ENCODE results near the gene GOLGA1. TPM values are rescaled to one million over a fixed set of nuclear protein-coding genes. Genes with fewer than 3 reads are reported as not detected.

The GOLGA1 gene
- total RNA-seq, 1 experiment from 2014 or later: 14.2 TPM

GRCh38 chr9:124828489-124829333 lies 112.2 kb downstream of the GOLGA1 start:
- Histone ChIP-seq H3K4me2 (ENCODE audit: low read depth, low read length, poor library complexity, severe bottlenecking) (no peak overlapping the region), H4K20me1 (ENCODE audit: insufficient read depth, low read depth, low read length) (no peaks in the 10 kb centered on the region), H3K36me3 (ENCODE audit: insufficient read depth, low read length) (no peaks in the 10 kb centered on the region), H3K9ac (ENCODE audit: low read length) (no peak overlapping the region), H3K27me3 (ENCODE audit: low read length) (no peaks in the 10 kb centered on the region), H3K27ac (ENCODE audit: low read length) (no peak overlapping the region), H3K4me1 (ENCODE audit: low read length) (no peaks in the 10 kb centered on the region), H2AFZ (ENCODE audit: low read length) (no peak overlapping the region), H3K79me2 (ENCODE audit: low read length) (no peaks in the 10 kb centered on the region), H3K4me3 (ENCODE audit: low read length) (no peak overlapping the region), H3K9me3 (ENCODE audit: low read length) (no peaks in the 10 kb centered on the region), H3K9me2 (replicated peaks; ENCODE audit: insufficient read depth, low read length) (no peaks in the 10 kb centered on the region)
- DNase-seq: no peak

Small RNA genes lying within 50 kb of the gene (small RNA-seq; reads per million reads assigned to genes)
- not detected for gene RNU4-82P

Other genes with a start within 250 kb of the GOLGA1 start
- 3.1 and 3.2 TPM in 2 replicates for gene NR6A1, start 169.8 kb downstream of the GOLGA1 start, total RNA-seq (2014; rRNA removed; shearing (Covaris generic); ENCODE audit: low replicate concordance)
- gene OLFML2A, start 163.9 kb downstream of the GOLGA1 start, total RNA-seq (2014; rRNA removed; shearing (Covaris generic); ENCODE audit: low replicate concordance): not detected in 2 replicates
- gene WDR38, start 87.6 kb downstream of the GOLGA1 start, total RNA-seq (2014; rRNA removed; shearing (Covaris generic); ENCODE audit: low replicate concordance): not detected in 2 replicates
- gene RPL35, start 79.1 kb downstream of the GOLGA1 start, total RNA-seq (2014; rRNA removed; shearing (Covaris generic); ENCODE audit: low replicate concordance): 3,451 and 4,363 TPM in 2 replicates
- gene ARPC5L, start 79.0 kb downstream of the GOLGA1 start, total RNA-seq (2014; rRNA removed; shearing (Covaris generic); ENCODE audit: low replicate concordance): 56.8 and 124 TPM in 2 replicates
- gene SCAI, start 202.4 kb upstream of the GOLGA1 start, total RNA-seq (2014; rRNA removed; shearing (Covaris generic); ENCODE audit: low replicate concordance): 10.2 and 35.3 TPM in 2 replicates
- 17.7 and 40.5 TPM in 2 replicates for gene PPP6C, start 248.7 kb upstream of the GOLGA1 start, total RNA-seq (2014; rRNA removed; shearing (Covaris generic); ENCODE audit: low replicate concordance)